Loucy (cell line): ENCODE measurements around the gene THSD7A.
A peak's percentile ranks its signal among the peaks of the same experiment; 100 is the strongest.

ENCODE experiments used
- H2AFZ ChIP-seq: fragments of 200-600 bp; sonication (generic); 2 replicates; pipeline ENCODE4 v1.6.0; 2016; ENCODE audit warnings: antibody characterized with exemption, mild to moderate bottlenecking, low read length, moderate library complexity
- H3F3A ChIP-seq: fragments of 200-600 bp; 2 replicates; pipeline ENCODE4 v1.6.0; 2016; ENCODE audit warnings: antibody characterized with exemption, low read depth, mild to moderate bottlenecking
- H3K27me3 ChIP-seq: fragments of 200-600 bp; sonication (generic); 2 replicates; pipeline ENCODE4 v1.6.1; 2014; ENCODE audit warnings: low read length, mild to moderate bottlenecking; ENCODE audit not compliant: insufficient read depth, poor library complexity, severe bottlenecking
- H3K36me3 ChIP-seq: fragments of 200-600 bp; sonication (generic); 2 replicates; pipeline ENCODE4 v1.6.1; 2016; ENCODE audit warnings: low read length; ENCODE audit not compliant: insufficient read depth
- H3K4me1 ChIP-seq: fragments of 200-600 bp; sonication (generic); 2 replicates; pipeline ENCODE4 v1.5.1; 2014; ENCODE audit warnings: low read length, mild to moderate bottlenecking; ENCODE audit not compliant: insufficient read depth, poor library complexity, severe bottlenecking
- H3K4me2 ChIP-seq: fragments of 200-600 bp; sonication (generic); 2 replicates; pipeline ENCODE4 v1.6.0; 2014; ENCODE audit warnings: antibody characterized with exemption, low read length, low read depth, mild to moderate bottlenecking; ENCODE audit not compliant: poor library complexity, severe bottlenecking
- H3K4me3 ChIP-seq: fragments of 200-600 bp; sonication (generic); 2 replicates; pipeline ENCODE4 v1.5.1; 2014; ENCODE audit warnings: low read length, mild to moderate bottlenecking, mixed read lengths; ENCODE audit not compliant: poor library complexity, severe bottlenecking
- H3K79me2 ChIP-seq: fragments of 200-600 bp; sonication (generic); 2 replicates; pipeline ENCODE4 v1.6.1; 2014; ENCODE audit warnings: low read length; ENCODE audit not compliant: insufficient read depth
- H3K9ac ChIP-seq: fragments of 200-600 bp; sonication (generic); 2 replicates; pipeline ENCODE4 v1.6.0; 2014; ENCODE audit warnings: mild to moderate bottlenecking, low read depth, low read length, moderate library complexity; ENCODE audit not compliant: poor library complexity, severe bottlenecking
- H3K9me2 ChIP-seq: fragments of 200-600 bp; sonication (generic); replicated peaks from 2 replicates; pipeline ENCODE4 v1.6.1; 2016; ENCODE audit warnings: low read depth, low read length, mixed read lengths
- H3K9me3 ChIP-seq: fragments of 200-600 bp; sonication (generic); 2 replicates; pipeline ENCODE4 v1.6.1; 2014; ENCODE audit warnings: mild to moderate bottlenecking, antibody characterized with exemption, low read length, low read depth; ENCODE audit not compliant: insufficient read depth
- H4K20me1 ChIP-seq: fragments of 200-600 bp; sonication (generic); 2 replicates; pipeline ENCODE4 v1.6.0; 2014; ENCODE audit warnings: antibody characterized with exemption, low read length, mild to moderate bottlenecking; ENCODE audit not compliant: insufficient read depth, poor library complexity, severe bottlenecking
- EZH2phosphoT487 ChIP-seq: fragments of 200-600 bp; IDR thresholded peaks from 2 replicates; pipeline ENCODE4 v1.6.1; 2018; ENCODE audit warnings: antibody characterized with exemption, mild to moderate bottlenecking, moderate library complexity, borderline replicate concordance
- TF ChIP-seq, protein P1 (sequence below): fragments of 200-600 bp; sonication (generic); conservative IDR thresholded peaks from 2 replicates; pipeline ENCODE4 v1.5.1; 2014; ENCODE audit warnings: mild to moderate bottlenecking, antibody characterized with exemption, low read length

The THSD7A gene

DNA sequence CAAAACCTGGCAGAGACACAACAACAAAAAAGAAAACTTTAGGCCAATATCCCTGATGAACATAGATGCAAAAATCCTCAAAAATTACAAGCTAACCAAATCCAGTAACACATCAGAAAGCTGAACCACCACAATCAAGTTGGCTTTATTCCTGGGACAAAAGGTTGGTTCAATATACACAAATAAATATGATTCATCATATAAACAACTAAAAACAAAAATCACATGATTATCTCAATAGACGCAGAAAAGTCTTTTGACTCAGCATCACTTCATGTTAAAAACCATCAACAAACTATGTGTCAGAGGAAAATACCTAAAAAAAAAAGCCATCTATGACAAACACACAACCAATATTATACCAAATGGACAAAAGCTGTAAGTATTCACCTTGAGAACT is 283.5 kb downstream of the THSD7A start:
- TF ChIP-seq, protein P1, sequence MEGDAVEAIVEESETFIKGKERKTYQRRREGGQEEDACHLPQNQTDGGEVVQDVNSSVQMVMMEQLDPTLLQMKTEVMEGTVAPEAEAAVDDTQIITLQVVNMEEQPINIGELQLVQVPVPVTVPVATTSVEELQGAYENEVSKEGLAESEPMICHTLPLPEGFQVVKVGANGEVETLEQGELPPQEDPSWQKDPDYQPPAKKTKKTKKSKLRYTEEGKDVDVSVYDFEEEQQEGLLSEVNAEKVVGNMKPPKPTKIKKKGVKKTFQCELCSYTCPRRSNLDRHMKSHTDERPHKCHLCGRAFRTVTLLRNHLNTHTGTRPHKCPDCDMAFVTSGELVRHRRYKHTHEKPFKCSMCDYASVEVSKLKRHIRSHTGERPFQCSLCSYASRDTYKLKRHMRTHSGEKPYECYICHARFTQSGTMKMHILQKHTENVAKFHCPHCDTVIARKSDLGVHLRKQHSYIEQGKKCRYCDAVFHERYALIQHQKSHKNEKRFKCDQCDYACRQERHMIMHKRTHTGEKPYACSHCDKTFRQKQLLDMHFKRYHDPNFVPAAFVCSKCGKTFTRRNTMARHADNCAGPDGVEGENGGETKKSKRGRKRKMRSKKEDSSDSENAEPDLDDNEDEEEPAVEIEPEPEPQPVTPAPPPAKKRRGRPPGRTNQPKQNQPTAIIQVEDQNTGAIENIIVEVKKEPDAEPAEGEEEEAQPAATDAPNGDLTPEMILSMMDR = no peak
- no peak for TF ChIP-seq EZH2phosphoT487
- H2AFZ ChIP-seq = no peak overlapping the region
- 0 out of 2 replicates have a peak, but pooled peaks cover 2% of the 10 kb centered on the region for H3K9me3 ChIP-seq
- no peaks in the 10 kb centered on the region for H3K27me3 ChIP-seq
- no peaks in the 10 kb centered on the region for H3K36me3 ChIP-seq
- no peaks in the 10 kb centered on the region for H3F3A ChIP-seq
- H3K4me1 ChIP-seq = no peaks in the 10 kb centered on the region
- no peaks in the 10 kb centered on the region for H4K20me1 ChIP-seq
- no peaks in the 10 kb centered on the region for H3K79me2 ChIP-seq
- H3K4me2 ChIP-seq = no peak overlapping the region
- H3K9ac ChIP-seq = no peak overlapping the region
- H3K4me3 ChIP-seq = no peak overlapping the region
- H3K9me2 ChIP-seq = no peaks in the 10 kb centered on the region

DNA sequence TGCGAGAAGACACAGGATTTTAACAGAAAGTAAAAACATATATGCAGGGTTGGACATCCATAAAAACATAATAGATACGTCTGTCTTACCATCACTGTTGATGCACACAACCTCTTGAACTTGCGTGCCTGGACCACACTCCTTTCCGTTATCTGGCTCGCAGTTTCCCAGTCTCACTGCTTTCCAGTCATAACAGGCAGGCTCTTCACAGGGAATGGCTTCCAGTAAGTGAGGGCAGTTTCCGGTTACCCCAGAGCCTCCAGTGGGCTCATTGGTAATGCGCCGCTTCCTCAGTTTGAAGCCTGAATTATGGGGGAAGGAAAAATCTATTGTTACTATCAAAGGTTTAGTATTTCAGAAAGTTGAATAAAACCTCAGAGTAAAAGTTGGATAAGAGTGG is 290.7 kb downstream of the THSD7A start:
- Histone ChIP-seq H3K4me3 (no peak overlapping the region), H3K36me3 (no peaks in the 10 kb centered on the region), H3K4me2 (no peak overlapping the region), H3F3A (peaks cover 5% of the 10 kb centered on the region; the same call in 1 of the 2 replicates), H3K9ac (peak overlapping the region; percentile 50), H3K27me3 (no peaks in the 10 kb centered on the region), H2AFZ (peak overlapping the region; percentile 74; the same call in 1 of the 2 replicates), H3K79me2 (no peaks in the 10 kb centered on the region), H3K9me2 (no peaks in the 10 kb centered on the region), H4K20me1 (no peaks in the 10 kb centered on the region), H3K9me3 (0 out of 2 replicates have a peak, but pooled peaks cover 4% of the 10 kb centered on the region), H3K4me1 (peaks cover 28% of the 10 kb centered on the region)
- TF ChIP-seq, protein P1 = no peak
- TF ChIP-seq EZH2phosphoT487 = no peak

DNA sequence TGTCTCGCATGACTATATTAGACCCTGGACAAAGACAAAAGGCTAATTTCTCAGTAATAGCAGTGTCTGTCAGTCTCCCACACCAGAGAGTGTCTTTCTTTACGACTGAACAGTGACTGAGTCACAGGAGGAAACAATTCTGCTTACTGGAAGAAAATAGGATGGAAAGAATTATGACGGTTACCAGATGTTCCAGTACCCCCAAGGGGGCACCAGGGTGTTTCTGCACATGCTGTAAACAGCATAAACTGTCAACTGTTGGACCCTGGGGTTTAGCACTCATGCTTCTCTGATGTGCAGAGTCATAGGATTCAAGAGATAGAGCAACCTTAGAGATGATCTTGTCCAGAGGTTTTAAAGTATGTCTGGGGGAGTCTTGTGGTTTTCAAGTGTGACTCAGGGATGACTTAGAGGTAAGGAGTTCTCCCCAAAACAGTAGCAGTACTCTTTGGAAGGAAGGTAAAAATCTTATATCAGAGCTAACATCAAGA is 291.7 kb downstream of the THSD7A start:
- H3K4me3 ChIP-seq = peak overlapping the region; percentile 40
- no peaks in the 10 kb centered on the region for H3K9me2 ChIP-seq
- H3K4me2 ChIP-seq = peak overlapping the region; percentile 55
- H3K9me3 ChIP-seq = 0 out of 2 replicates have a peak, but pooled peaks cover 4% of the 10 kb centered on the region
- peak overlapping the region; percentile 74 for H2AFZ ChIP-seq
- H3F3A ChIP-seq = peaks cover 5% of the 10 kb centered on the region; the same call in 1 of the 2 replicates
- H3K36me3 ChIP-seq = no peaks in the 10 kb centered on the region
- H3K4me1 ChIP-seq = peaks cover 28% of the 10 kb centered on the region
- no peaks in the 10 kb centered on the region for H3K79me2 ChIP-seq
- H3K9ac ChIP-seq = peak overlapping the region; percentile 50
- no peaks in the 10 kb centered on the region for H4K20me1 ChIP-seq
- TF ChIP-seq, protein P1 = no peak
- TF ChIP-seq EZH2phosphoT487 = no peak
- H3K27me3 ChIP-seq = no peaks in the 10 kb centered on the region
